GM12801 (cell line): Measurements from ENCODE around the gene IFT88.

ENCODE experiments used
- TF ChIP-seq, protein P1 (sequence below): IDR thresholded peaks from one replicate; pipeline ENCODE4 v1.5.1; 2011; ENCODE audit warnings: control low read depth; ENCODE audit not compliant: insufficient read length; ENCODE audit errors: extremely low read depth

The IFT88 gene

DNA sequence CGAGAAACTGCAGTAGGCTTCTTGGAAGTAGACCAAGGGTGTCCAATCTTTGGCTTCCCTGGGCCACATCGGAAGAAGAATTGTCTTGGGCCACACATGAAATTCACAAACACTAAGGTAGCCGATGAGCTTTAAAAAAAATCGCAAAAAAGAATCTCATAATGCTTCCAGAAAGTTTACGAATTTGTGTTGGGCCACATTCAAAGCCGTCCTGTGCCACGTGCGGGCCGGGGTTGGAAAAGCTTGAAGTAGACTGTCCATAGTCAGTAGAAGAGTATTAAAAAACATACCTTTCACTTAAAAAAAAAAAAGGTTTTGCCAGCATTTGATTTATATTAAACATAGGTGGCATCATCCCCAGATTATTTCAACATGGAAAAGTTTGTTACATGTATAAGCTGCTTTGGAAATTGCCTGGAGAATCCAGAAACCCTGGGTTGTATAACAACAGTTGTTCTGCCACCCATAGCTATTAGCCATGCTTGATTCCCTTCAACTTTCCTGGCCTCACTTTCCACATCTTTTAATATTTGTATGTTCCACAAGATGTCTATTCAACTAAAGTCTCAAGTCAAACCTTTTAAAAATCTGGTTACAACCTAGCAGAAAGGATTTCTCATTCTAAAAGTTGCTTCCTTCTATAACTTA, 1.0 kb downstream of the IFT88 start:
- TF ChIP-seq, protein P1, sequence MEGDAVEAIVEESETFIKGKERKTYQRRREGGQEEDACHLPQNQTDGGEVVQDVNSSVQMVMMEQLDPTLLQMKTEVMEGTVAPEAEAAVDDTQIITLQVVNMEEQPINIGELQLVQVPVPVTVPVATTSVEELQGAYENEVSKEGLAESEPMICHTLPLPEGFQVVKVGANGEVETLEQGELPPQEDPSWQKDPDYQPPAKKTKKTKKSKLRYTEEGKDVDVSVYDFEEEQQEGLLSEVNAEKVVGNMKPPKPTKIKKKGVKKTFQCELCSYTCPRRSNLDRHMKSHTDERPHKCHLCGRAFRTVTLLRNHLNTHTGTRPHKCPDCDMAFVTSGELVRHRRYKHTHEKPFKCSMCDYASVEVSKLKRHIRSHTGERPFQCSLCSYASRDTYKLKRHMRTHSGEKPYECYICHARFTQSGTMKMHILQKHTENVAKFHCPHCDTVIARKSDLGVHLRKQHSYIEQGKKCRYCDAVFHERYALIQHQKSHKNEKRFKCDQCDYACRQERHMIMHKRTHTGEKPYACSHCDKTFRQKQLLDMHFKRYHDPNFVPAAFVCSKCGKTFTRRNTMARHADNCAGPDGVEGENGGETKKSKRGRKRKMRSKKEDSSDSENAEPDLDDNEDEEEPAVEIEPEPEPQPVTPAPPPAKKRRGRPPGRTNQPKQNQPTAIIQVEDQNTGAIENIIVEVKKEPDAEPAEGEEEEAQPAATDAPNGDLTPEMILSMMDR: no peak

DNA sequence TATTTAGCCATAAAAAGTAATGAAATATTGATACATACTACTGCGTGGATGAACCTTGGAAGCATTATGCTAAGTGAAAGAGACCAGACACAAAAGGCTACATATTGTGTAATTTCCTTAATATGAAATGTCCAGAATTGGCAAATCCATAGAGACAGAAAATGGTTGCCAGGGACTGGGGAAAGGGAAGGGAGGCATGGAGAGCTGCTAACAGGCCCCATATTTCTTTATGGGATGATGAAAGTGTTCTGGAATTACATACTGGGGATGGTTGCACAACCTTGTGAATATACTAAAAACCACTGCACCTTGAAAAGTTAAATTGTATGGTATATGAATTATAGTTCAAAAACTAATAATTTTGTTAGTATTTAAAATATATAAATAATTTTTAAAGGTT, 3.6 kb downstream of the IFT88 start:
- TF ChIP-seq, protein P1: no peak

DNA sequence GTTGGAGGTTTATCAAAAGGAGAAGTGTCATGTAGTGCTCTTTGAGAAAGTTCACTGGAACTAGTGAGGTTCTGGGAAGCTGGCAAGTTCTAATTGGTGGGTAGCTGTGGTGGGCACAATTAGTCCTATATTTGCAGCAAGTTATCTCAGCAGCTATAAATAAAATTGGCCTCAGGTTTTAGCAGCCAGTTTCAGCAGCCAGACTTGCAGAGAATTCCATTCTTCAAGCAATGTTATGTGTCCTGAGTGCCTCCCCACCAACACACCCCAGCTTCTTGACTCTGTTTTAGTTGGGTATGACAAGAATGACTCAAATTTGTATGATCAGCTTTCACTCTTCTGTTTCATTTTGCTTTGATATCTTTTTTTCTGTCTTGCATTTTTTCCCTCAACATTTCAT, 4.7 kb downstream of the IFT88 start:
- TF ChIP-seq, protein P1: no peak

DNA sequence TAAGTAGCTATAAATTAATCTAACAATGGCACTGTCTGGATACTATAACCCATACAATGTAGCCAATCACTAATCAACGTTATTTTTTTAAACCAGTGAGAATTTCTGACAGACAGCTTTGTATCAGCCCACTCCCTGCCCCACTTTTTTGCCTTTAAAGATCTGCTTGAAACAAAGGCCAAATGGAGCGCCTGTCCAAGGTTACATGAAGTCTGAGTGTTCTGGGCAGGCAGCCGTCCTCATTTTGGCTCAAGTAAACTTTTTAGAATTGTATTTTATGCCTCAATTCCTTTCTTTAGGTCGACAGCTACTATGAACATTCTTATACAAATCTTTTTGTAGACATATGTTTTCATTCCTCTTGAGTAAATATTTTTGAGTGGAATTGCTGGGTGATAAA, 6.2 kb downstream of the IFT88 start:
- TF ChIP-seq, protein P1: no peak

DNA sequence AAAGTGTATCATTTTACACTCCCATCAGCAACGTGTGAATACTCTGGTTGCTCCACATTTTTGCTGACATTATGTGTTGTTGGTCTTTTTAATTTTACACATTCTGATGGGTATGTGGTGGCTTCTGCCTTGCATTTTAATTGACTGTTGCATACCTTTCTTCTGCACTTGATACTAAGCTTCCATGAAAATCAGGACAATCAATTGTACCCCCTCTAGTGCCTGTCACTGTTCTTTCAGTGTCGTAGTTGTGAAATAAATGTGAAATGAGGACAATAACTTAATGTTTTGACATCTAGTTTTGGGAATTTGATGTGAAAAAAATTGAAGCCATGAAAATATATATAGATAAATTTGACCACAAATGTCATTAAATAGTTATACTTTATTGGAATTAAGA, 6.7 kb downstream of the IFT88 start:
- TF ChIP-seq, protein P1: no peak

DNA sequence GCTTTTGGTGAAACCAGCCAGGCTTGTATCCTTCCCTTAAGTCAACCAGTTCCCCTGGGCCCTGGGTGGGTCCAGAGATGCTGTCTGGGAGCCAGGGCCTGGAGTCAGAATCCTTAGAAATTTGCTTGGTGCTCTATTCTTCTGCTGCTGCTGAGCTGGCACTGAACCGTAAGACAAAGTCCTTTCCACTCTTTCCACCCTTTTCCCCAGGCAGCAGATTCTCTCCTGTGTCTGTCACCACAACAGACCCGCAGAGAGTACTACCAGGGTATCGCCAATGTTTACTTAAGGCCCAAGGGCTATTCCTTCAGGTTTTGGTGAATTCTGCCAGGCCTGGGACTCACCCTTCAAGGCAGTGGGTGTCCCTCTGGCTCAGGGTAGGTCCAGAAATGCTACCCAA, 12.2 kb downstream of the IFT88 start:
- TF ChIP-seq, protein P1: no peak

DNA sequence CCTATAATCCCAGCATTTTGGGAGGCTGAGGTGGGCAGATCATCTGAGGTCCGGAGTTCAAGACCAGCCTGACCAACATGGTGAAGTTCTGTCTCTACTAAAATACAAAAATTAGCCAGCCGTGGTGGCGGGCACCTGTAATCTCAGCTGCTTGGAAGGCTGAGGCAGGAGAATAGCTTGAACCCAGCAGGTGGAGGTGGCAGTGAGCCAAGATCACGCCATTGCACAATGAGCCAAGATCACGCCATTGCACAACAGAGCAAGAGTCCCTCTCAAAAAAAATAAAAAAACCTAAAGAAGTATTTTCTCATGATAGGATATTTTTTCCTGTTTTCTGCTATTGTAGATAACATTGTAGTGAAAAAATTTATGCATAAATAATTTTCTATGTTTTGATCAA, 13.3 kb downstream of the IFT88 start:
- TF ChIP-seq, protein P1: no peak
